ENCODE data around the gene IL22.

The IL22 gene

GRCh38 chr12:68253504-68253903 lies at the start of gene IL22:
Gene IL22, minus strand, starts transcription at chr12:68253604. Its CDS starts 156 bp downstream, at chr12:68253448.
- intact Hi-C loops (cut with DNase I): no loop called here
- DNase-seq: no peak

GRCh38 chr12:68297929-68298328 lies 44.5 kb upstream of the IL22 start:
- intact Hi-C loops (cut with DNase I): loop anchor here (10.0 kb wide), 1 partner anchor 63 kb away; no protein-coding TSS in a partner anchor

GRCh38 chr12:68294251-68294650 lies 40.8 kb upstream of the IL22 start:
- intact Hi-C loops (cut with DNase I): loop anchor here (10.0 kb wide), 1 partner anchor 59 kb away; no protein-coding TSS in a partner anchor
- no peak for DNase-seq

More at GRCh38 chr12:68297929-68298328, 44.5 kb upstream of the IL22 start:
- DNase-seq: no peak

GRCh38 chr12:68293347-68293746 lies 39.9 kb upstream of the IL22 start:
- intact Hi-C loops (cut with DNase I): loop anchor here (10.0 kb wide), 1 partner anchor 59 kb away; no protein-coding TSS in a partner anchor
- no peak for DNase-seq

GRCh38 chr12:68292151-68292943 lies 38.9 kb upstream of the IL22 start:
- intact Hi-C loops (cut with DNase I): loop anchor here (10.0 kb wide), 1 partner anchor 58 kb away; no protein-coding TSS in a partner anchor
- no peak for DNase-seq

- DNase-seq: no peak
These were observed 38.1 kb upstream of the IL22 start for GRCh38 chr12:68291396-68292036.

GRCh38 chr12:68290126-68290525 lies 36.7 kb upstream of the IL22 start:
- intact Hi-C loops (cut with DNase I): loop anchor here (10.0 kb wide), 1 partner anchor 55 kb away; no protein-coding TSS in a partner anchor

More at GRCh38 chr12:68291396-68292036, 38.1 kb upstream of the IL22 start:
- intact Hi-C loops (cut with DNase I): loop anchor here (10.0 kb wide), 1 partner anchor 57 kb away; no protein-coding TSS in a partner anchor

GRCh38 chr12:68287106-68287505 lies 33.7 kb upstream of the IL22 start:
- intact Hi-C loops (cut with DNase I): no loop called here
- no peak for DNase-seq

More at GRCh38 chr12:68290126-68290525, 36.7 kb upstream of the IL22 start:
- no peak for DNase-seq

GRCh38 chr12:68286396-68286795 lies 33.0 kb upstream of the IL22 start:
- intact Hi-C loops (cut with DNase I): no loop called here
- DNase-seq: no peak

- no peak for DNase-seq
- intact Hi-C loops (cut with DNase I): no loop called here
These were observed 32.1 kb upstream of the IL22 start for GRCh38 chr12:68285541-68285940.

- DNase-seq: no peak
- intact Hi-C loops (cut with DNase I): no loop called here
These were observed 28.1 kb upstream of the IL22 start for GRCh38 chr12:68281322-68282077.

- intact Hi-C loops (cut with DNase I): no loop called here
- DNase-seq: no peak
These were observed 26.8 kb upstream of the IL22 start for GRCh38 chr12:68280240-68280639.

- intact Hi-C loops (cut with DNase I): no loop called here
- DNase-seq: no peak
These were observed 26.0 kb upstream of the IL22 start for GRCh38 chr12:68279227-68280054.

- intact Hi-C loops (cut with DNase I): no loop called here
These were observed 23.1 kb upstream of the IL22 start for GRCh38 chr12:68276402-68276930.

GRCh38 chr12:68272732-68273131 lies 19.3 kb upstream of the IL22 start:
- DNase-seq: no peak
- intact Hi-C loops (cut with DNase I): no loop called here

More at GRCh38 chr12:68276402-68276930, 23.1 kb upstream of the IL22 start:
- no peak for DNase-seq

- DNase-seq: no peak
- intact Hi-C loops (cut with DNase I): no loop called here
These were observed 17.9 kb upstream of the IL22 start for GRCh38 chr12:68271346-68271745.

GRCh38 chr12:68270358-68270757 lies 17.0 kb upstream of the IL22 start:
- no peak for DNase-seq
- intact Hi-C loops (cut with DNase I): no loop called here

- no peak for DNase-seq
- intact Hi-C loops (cut with DNase I): no loop called here
These were observed 16.4 kb upstream of the IL22 start for GRCh38 chr12:68269779-68270178.

- intact Hi-C loops (cut with DNase I): no loop called here
- DNase-seq: no peak
These were observed 15.6 kb upstream of the IL22 start for GRCh38 chr12:68268967-68269366.

All from posterior cingulate gyrus (tissue), 11 donors.